Activated T-cell treated with anti-CD3 and anti-CD28 coated beads, Interleukin-2, amount 50 U/mL, for 48 hours (primary cell): Measurements from ENCODE around the gene RPSA.

Source experiments
- DNase-seq, 2 experiments: peaks; one replicate each; pipeline ENCODE4 v3.0.0-alpha.2; 2020

The RPSA gene

DNA sequence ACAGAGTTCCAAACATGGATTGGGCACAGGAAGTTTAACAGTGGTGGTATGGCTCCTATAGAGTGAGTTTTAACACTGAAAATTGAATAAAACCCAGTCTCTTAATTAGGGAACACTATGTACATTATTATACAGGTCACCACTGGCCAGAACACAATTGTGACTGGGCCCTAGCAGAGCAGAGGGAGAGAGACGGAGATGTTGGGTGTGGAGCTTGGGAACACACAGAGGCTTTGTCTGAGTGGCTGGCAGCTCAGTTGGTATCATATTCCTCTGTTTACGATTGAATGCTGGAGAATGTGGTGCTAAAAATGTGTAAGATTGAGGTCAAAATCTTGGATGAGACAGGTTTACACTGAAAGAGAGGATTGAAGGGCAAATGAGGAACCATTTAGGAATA lies 54.2 kb downstream of the RPSA start:
- no peak for DNase-seq
